GM18519 (cell line): Measurements from ENCODE around the gene MET.
"Not testable (repeated sequence)": the region's sequence is repeated elsewhere in the genome, so short reads cannot be mapped to it uniquely, and the experiment has no call there.

Experiments
- ATAC-seq: cut with Tn5 transposase; IDR thresholded peaks from one replicate; pipeline ENCODE4 v1.9.1; 2021; ENCODE audit warnings: mild to moderate bottlenecking, moderate library complexity; ENCODE audit not compliant: unreplicated experiment, low FRiP score

MET gene

GRCh38 chr7:116671681-116672595 lies at the start of gene MET:
TSS of gene MET (plus strand) at chr7:116672196. CDS start at chr7:116699085, 26,889 bp downstream.
- ATAC-seq = peak; percentile 75

- no peak for ATAC-seq
Measured at GRCh38 chr7:116626886-116627285, 45.1 kb upstream of the MET start.

GRCh38 chr7:116629051-116629463 lies 42.9 kb upstream of the MET start:
- no peak for ATAC-seq

GRCh38 chr7:116630357-116630756 lies 41.6 kb upstream of the MET start:
- ATAC-seq = peak; percentile 98

GRCh38 chr7:116630932-116631671 lies 40.9 kb upstream of the MET start:
- no peak for ATAC-seq

- ATAC-seq = no peak
Measured at GRCh38 chr7:116631676-116632075, 40.3 kb upstream of the MET start.

- no peak for ATAC-seq
Measured at GRCh38 chr7:116632384-116632783, 39.6 kb upstream of the MET start.

- ATAC-seq = peak; percentile 35
Measured at GRCh38 chr7:116633131-116633988, 38.6 kb upstream of the MET start.

GRCh38 chr7:116636997-116637396 lies 35.0 kb upstream of the MET start:
- no peak for ATAC-seq

GRCh38 chr7:116638592-116638991 lies 33.4 kb upstream of the MET start:
- ATAC-seq = not testable (repeated sequence)

- no peak for ATAC-seq
Measured at GRCh38 chr7:116641551-116642153, 30.3 kb upstream of the MET start.

- ATAC-seq = not testable (repeated sequence)
Measured at GRCh38 chr7:116643148-116643547, 28.8 kb upstream of the MET start.

GRCh38 chr7:116644628-116645027 lies 27.4 kb upstream of the MET start:
- ATAC-seq = no peak

- ATAC-seq = no peak
Measured at GRCh38 chr7:116647290-116647689, 24.7 kb upstream of the MET start.

GRCh38 chr7:116647861-116648260 lies 24.1 kb upstream of the MET start:
- no peak for ATAC-seq

- ATAC-seq = no peak
Measured at GRCh38 chr7:116650436-116650835, 21.6 kb upstream of the MET start.

- ATAC-seq = no peak
Measured at GRCh38 chr7:116652793-116653192, 19.2 kb upstream of the MET start.

GRCh38 chr7:116653204-116653603 lies 18.8 kb upstream of the MET start:
- ATAC-seq = no peak

- ATAC-seq = no peak
Measured at GRCh38 chr7:116653646-116654045, 18.4 kb upstream of the MET start.

GRCh38 chr7:116659248-116659647 lies 12.7 kb upstream of the MET start:
- not testable (repeated sequence) for ATAC-seq
